CD14-positive monocyte (primary cell): Measurements from ENCODE around the gene LIMK1. TPM values are rescaled to one million over a fixed set of nuclear protein-coding genes. Genes with fewer than 3 reads are reported as not detected.

ENCODE experiments used
- DNase-seq, 3 donors: peaks; one replicate each; pipeline ENCODE4 v3.0.0-alpha.2; 2011 to 2022
- H2AFZ ChIP-seq: 2 replicates; pipeline ENCODE4 v1.6.0; 2012; ENCODE audit warnings: mild to moderate bottlenecking, low read depth, low read length, inconsistent platforms; ENCODE audit not compliant: insufficient read depth, poor library complexity, severe bottlenecking
- H3K27ac ChIP-seq, 2 donors: 1 replicate in 1 of 2; 2 replicates in 1 of 2; pipeline ENCODE4 v1.5.1; 2012 to 2013; ENCODE audit warnings: low read length in 2 of 2, control low read depth in 1 of 2, inconsistent platforms in 1 of 2, low read depth in 1 of 2, mild to moderate bottlenecking in 1 of 2
- H3K27me3 ChIP-seq, 2 donors: one replicate each; pipeline versions ENCODE4 v1.6.0 to v1.6.1; 2011 to 2013; ENCODE audit warnings: low read length in 2 of 2; ENCODE audit not compliant: control insufficient read depth in 2 of 2, insufficient read depth in 2 of 2
- H3K36me3 ChIP-seq, 2 donors: replicated peaks in 1 of 2; 1 replicate in 1 of 2; 2 replicates in 1 of 2; pipeline versions ENCODE4 v1.5.1 to v1.6.1; 2012 to 2013; ENCODE audit warnings: low read length in 2 of 2, control low read depth in 1 of 2, inconsistent platforms in 1 of 2, mild to moderate bottlenecking in 1 of 2; ENCODE audit not compliant: insufficient read depth in 2 of 2, control insufficient read depth in 1 of 2
- H3K4me1 ChIP-seq, 2 donors: 1 replicate in 1 of 2; 2 replicates in 1 of 2; pipeline versions ENCODE4 v1.5.1 to v1.6.1; 2012 to 2013; ENCODE audit warnings: low read length in 2 of 2, control low read depth in 1 of 2, inconsistent platforms in 1 of 2, mild to moderate bottlenecking in 1 of 2, moderate library complexity in 1 of 2; ENCODE audit not compliant: insufficient read depth in 2 of 2, control insufficient read depth in 1 of 2
- H3K4me2 ChIP-seq: replicated peaks from 2 replicates; pipeline ENCODE3; 2012; ENCODE audit warnings: low read length, moderate library complexity, mild to moderate bottlenecking; ENCODE audit not compliant: poor library complexity, severe bottlenecking; ENCODE audit errors: extremely low read depth
- H3K4me3 ChIP-seq, 3 experiments: fragments of 200-600 bp in 1 of 3; sonication (generic) in 1 of 3; replicated peaks in 1 of 3; 1 replicate in 2 of 3; 2 replicates in 1 of 3; pipeline ENCODE4 v1.5.1; 2011 to 2013; ENCODE audit warnings: low read length in 3 of 3, mild to moderate bottlenecking in 3 of 3, control low read depth in 2 of 3, low read depth in 2 of 3, inconsistent platforms in 1 of 3, moderate library complexity in 1 of 3
- H3K79me2 ChIP-seq: 2 replicates; pipeline ENCODE4 v1.6.0; 2012; ENCODE audit warnings: mild to moderate bottlenecking, control low read depth, inconsistent platforms, low read length, moderate library complexity; ENCODE audit not compliant: insufficient read depth
- H3K9ac ChIP-seq: 2 replicates; pipeline ENCODE4 v1.6.0; 2017; ENCODE audit warnings: low read length, mild to moderate bottlenecking; ENCODE audit not compliant: insufficient read depth, poor library complexity, severe bottlenecking
- H3K9me3 ChIP-seq, 2 donors: replicated peaks in 1 of 2; 1 replicate in 1 of 2; 2 replicates in 1 of 2; pipeline versions ENCODE4 v1.5.1 to v1.6.1; 2012 to 2013; ENCODE audit warnings: low read length in 2 of 2, control low read depth in 1 of 2; ENCODE audit not compliant: control insufficient read depth in 1 of 2, insufficient read depth in 1 of 2
- H4K20me1 ChIP-seq: 2 replicates; pipeline ENCODE4 v1.6.0; 2012; ENCODE audit warnings: mild to moderate bottlenecking, low read length, control low read depth, moderate library complexity; ENCODE audit not compliant: insufficient read depth
- H3K27ac Mint-ChIP-seq, 7 donors: one replicate each; pipeline ENCODE4 v1.8.0; 2020; ENCODE audit warnings: mild to moderate bottlenecking in 7 of 7, mixed read lengths in 7 of 7, moderate library complexity in 6 of 7, inconsistent platforms in 2 of 7
- H3K27me3 Mint-ChIP-seq, 3 donors: one replicate each; pipeline ENCODE4 v1.8.0; 2021 to 2022; ENCODE audit warnings: low read depth in 3 of 3, mild to moderate bottlenecking in 3 of 3, mixed read lengths in 3 of 3, moderate library complexity in 3 of 3, inconsistent platforms in 1 of 3
- H3K36me3 Mint-ChIP-seq, 2 donors: one replicate each; pipeline ENCODE4 v1.8.0; 2020; ENCODE audit warnings: mixed read lengths in 2 of 2, inconsistent platforms in 1 of 2, mild to moderate bottlenecking in 1 of 2
- H3K4me1 Mint-ChIP-seq: one replicate; pipeline ENCODE4 v1.8.0; 2020; ENCODE audit warnings: mild to moderate bottlenecking, mixed read lengths
- H3K4me3 Mint-ChIP-seq, 2 donors: one replicate each; pipeline ENCODE4 v1.8.0; 2020; ENCODE audit warnings: mild to moderate bottlenecking in 2 of 2, mixed read lengths in 2 of 2, moderate library complexity in 1 of 2
- H3K9me3 Mint-ChIP-seq, 7 donors: one replicate each; pipeline ENCODE4 v1.8.0; 2020 to 2022; ENCODE audit warnings: mixed read lengths in 7 of 7, mild to moderate bottlenecking in 6 of 7, moderate library complexity in 6 of 7, inconsistent platforms in 2 of 7
- CTCF ChIP-seq: fragments of 200-600 bp; IDR thresholded peaks from one replicate; pipeline ENCODE4 v1.8.0; 2022; ENCODE audit warnings: antibody characterized with exemption, mild to moderate bottlenecking
- WGBS: methylation state at CpG from one replicate; pipeline ENCODE4 v1.1.5; 2013; ENCODE audit warnings: missing lambda C conversion rate; ENCODE audit not compliant: insufficient coverage; 5-methylcytosine and 5-hydroxymethylcytosine counted together
- intact Hi-C, 2 donors: fragments of 100-400 bp; cut with micrococcal nuclease; formaldehyde crosslinking; loops; one replicate each; pipeline versions ENCODE4 v1.15.0 to v1.15.1; 2023
- polyA plus RNA-seq, 3 donors: library from polyadenylated mRNA; depleted of rRNA in 1 of 3; unstranded in 2 of 3; stranded (reverse) in 1 of 3; fragments of 300-500 nt in 2 of 3; fragments of >200 nt in 1 of 3; fragmentation: Illumina TruSeq in 2 of 3; gene quantifications; 1 replicate in 2 of 3; 2 replicates in 1 of 3; pipeline ENCODE4 v1.2.3, GENCODE V29; 2012 to 2021

LIMK1 gene
- polyA plus RNA-seq, 3 donors = 12.6 to 30.2 (median 13.9) TPM

- Histone ChIP-seq H3K4me1 (no peaks in the 10 kb centered on the region), H3K9me3 (no peaks in the 10 kb centered on the region), H3K4me3 (no peak overlapping the region), H3K4me2 (no peak overlapping the region), H2AFZ (no peak overlapping the region), H4K20me1 (no peaks in the 10 kb centered on the region), H3K27me3 (no peaks in the 10 kb centered on the region), H3K36me3 (peaks cover 84 to 100% of the 10 kb centered on the region in 2 donors), H3K79me2 (no peaks in the 10 kb centered on the region), H3K9ac (no peak overlapping the region), H3K27ac (no peak overlapping the region)
- TF ChIP-seq CTCF = no peak
- no peak overlapping the region for H3K27ac Mint-ChIP-seq
- no peak overlapping the region for H3K4me3 Mint-ChIP-seq
- 97% methylated on average over 16 of the region's 18 CpGs for WGBS
- H3K9me3 Mint-ChIP-seq = no peaks in the 10 kb centered on the region
- peaks cover 0 to 8% (median 0%) of the 10 kb centered on the region in 3 donors for H3K27me3 Mint-ChIP-seq
- DNase-seq = no peak
- intact Hi-C loops = no loop called here
- no peaks in the 10 kb centered on the region for H3K4me1 Mint-ChIP-seq
- H3K36me3 Mint-ChIP-seq = peaks cover 70 to 96% of the 10 kb centered on the region in 2 donors
These were observed 23.2 kb downstream of the LIMK1 start for GRCh38 chr7:74106846-74107245.

GRCh38 chr7:74115326-74115725 lies 31.7 kb downstream of the LIMK1 start:
- intact Hi-C loops = no loop called here
- Histone ChIP-seq H3K27me3 (no peaks in the 10 kb centered on the region), H3K9ac (no peak overlapping the region), H4K20me1 (no peaks in the 10 kb centered on the region), H3K9me3 (no peaks in the 10 kb centered on the region), H3K79me2 (no peaks in the 10 kb centered on the region), H2AFZ (no peak overlapping the region), H3K36me3 (peaks cover 62 to 91% of the 10 kb centered on the region in 2 donors), H3K4me2 (no peak overlapping the region), H3K4me3 (no peak overlapping the region), H3K4me1 (no peaks in the 10 kb centered on the region), H3K27ac (no peak overlapping the region)
- Mint-ChIP-seq H3K27ac (no peak overlapping the region), H3K4me3 (no peak overlapping the region), H3K9me3 (peaks cover 0 to 3% (median 0%) of the 10 kb centered on the region in 7 donors), H3K27me3 (peaks cover 0 to 8% (median 1%) of the 10 kb centered on the region in 3 donors), H3K36me3 (peaks cover 53 to 99% of the 10 kb centered on the region in 2 donors), H3K4me1 (no peaks in the 10 kb centered on the region)
- WGBS = 65% methylated on average over 17 of the region's 17 CpGs
- no peak for DNase-seq
- no peak for TF ChIP-seq CTCF
